Neuronal stem cell (in vitro differentiated cells): Measurements from ENCODE around the gene SCN5A.

Experiments used
- DNase-seq: peaks from one replicate; pipeline ENCODE4 v3.0.0-alpha.2; 2013; ENCODE audit warnings: low spot score
- H2AFZ ChIP-seq: one replicate; pipeline ENCODE4 v1.6.1; 2013; ENCODE audit warnings: mild to moderate bottlenecking, low read length, inconsistent platforms
- H2AK5ac ChIP-seq: 2 replicates; pipeline ENCODE4 v1.6.1; 2013; ENCODE audit warnings: low read depth, mild to moderate bottlenecking, inconsistent platforms, low read length, moderate library complexity, mixed read lengths
- H2BK120ac ChIP-seq: 2 replicates; pipeline ENCODE4 v1.6.1; 2013; ENCODE audit warnings: low read depth, mild to moderate bottlenecking, inconsistent platforms, low read length, moderate library complexity, mixed read lengths
- H2BK12ac ChIP-seq: one replicate; pipeline ENCODE4 v1.6.1; 2013; ENCODE audit warnings: low read length, inconsistent platforms
- H2BK15ac ChIP-seq: 2 replicates; pipeline ENCODE4 v1.6.1; 2013; ENCODE audit warnings: mild to moderate bottlenecking, low read length, inconsistent platforms, mixed read lengths
- H2BK5ac ChIP-seq: one replicate; pipeline ENCODE4 v1.6.1; 2013; ENCODE audit warnings: inconsistent platforms, mild to moderate bottlenecking, low read length, moderate library complexity
- H3K14ac ChIP-seq: one replicate; pipeline ENCODE4 v1.6.1; 2013; ENCODE audit warnings: low read length, inconsistent platforms
- H3K18ac ChIP-seq: 2 replicates; pipeline ENCODE4 v1.6.1; 2013; ENCODE audit warnings: low read length, inconsistent platforms
- H3K23ac ChIP-seq: 2 replicates; pipeline ENCODE4 v1.6.1; 2013; ENCODE audit warnings: low read depth, mild to moderate bottlenecking, mixed read lengths, low read length, inconsistent platforms; ENCODE audit not compliant: poor library complexity
- H3K27ac ChIP-seq: replicated peaks from 3 replicates; pipeline ENCODE4 v1.5.1; 2013; ENCODE audit warnings: low read length, inconsistent platforms
- H3K27me3 ChIP-seq, 3 experiments: 2 replicates each; pipeline ENCODE4 v1.6.1; 2013; ENCODE audit warnings: low read length in 3 of 3, mild to moderate bottlenecking in 2 of 3, inconsistent platforms in 1 of 3, low read depth in 1 of 3, mixed read lengths in 1 of 3, moderate library complexity in 1 of 3; ENCODE audit not compliant: control insufficient read depth in 3 of 3, insufficient read depth in 3 of 3
- H3K36me3 ChIP-seq, 2 donors: replicated peaks in 1 of 2; 2 replicates each; pipeline ENCODE4 v1.6.1; 2013; ENCODE audit warnings: low read length in 2 of 2; ENCODE audit not compliant: control insufficient read depth in 2 of 2, insufficient read depth in 2 of 2
- H3K4ac ChIP-seq: 2 replicates; pipeline ENCODE4 v1.6.1; 2013; ENCODE audit warnings: inconsistent platforms, mild to moderate bottlenecking, low read length, moderate library complexity
- H3K4me1 ChIP-seq, 2 donors: 1 replicate in 1 of 2; 2 replicates in 1 of 2; pipeline ENCODE4 v1.6.1; 2013; ENCODE audit warnings: low read length in 2 of 2, low read depth in 1 of 2; ENCODE audit not compliant: control insufficient read depth in 2 of 2, insufficient read depth in 1 of 2
- H3K4me2 ChIP-seq: one replicate; pipeline ENCODE4 v1.6.1; 2013; ENCODE audit warnings: mild to moderate bottlenecking, low read length, inconsistent platforms; ENCODE audit not compliant: insufficient read depth, poor library complexity, severe bottlenecking
- H3K4me3 ChIP-seq, 2 donors: 2 replicates each; pipeline ENCODE4 v1.5.1; 2013; ENCODE audit warnings: low read length in 2 of 2, mild to moderate bottlenecking in 2 of 2, inconsistent platforms in 1 of 2, moderate library complexity in 1 of 2
- H3K79me1 ChIP-seq: one replicate; pipeline ENCODE4 v1.6.1; 2013; ENCODE audit warnings: low read depth, mild to moderate bottlenecking, inconsistent platforms, low read length, moderate library complexity
- H3K9ac ChIP-seq: one replicate; pipeline ENCODE4 v1.6.1; 2013; ENCODE audit warnings: mild to moderate bottlenecking, low read depth, low read length, inconsistent platforms; ENCODE audit not compliant: poor library complexity
- H3K9me3 ChIP-seq, 2 donors: replicated peaks in 1 of 2; 2 replicates each; pipeline versions ENCODE3 to v1.6.1; 2013; ENCODE audit warnings: low read length in 2 of 2, mild to moderate bottlenecking in 2 of 2, inconsistent platforms in 1 of 2, low read depth in 1 of 2, mixed read lengths in 1 of 2, moderate library complexity in 1 of 2; ENCODE audit not compliant: control insufficient read depth in 2 of 2, insufficient read depth in 1 of 2
- H4K8ac ChIP-seq: one replicate; pipeline ENCODE4 v1.6.1; 2013; ENCODE audit warnings: low read depth, mild to moderate bottlenecking, inconsistent platforms, low read length, moderate library complexity
- H4K91ac ChIP-seq: one replicate; pipeline ENCODE4 v1.6.1; 2013; ENCODE audit warnings: low read length, low read depth, mild to moderate bottlenecking, inconsistent platforms; ENCODE audit not compliant: poor library complexity
- WGBS, 2 donors: extraction: QIAGEN DNeasy Blood & Tissue Kit; methylation state at CpG; one replicate each; pipeline ENCODE4 v1.1.7; 2013; ENCODE audit warnings: missing lambda C conversion rate in 2 of 2, mixed read lengths in 1 of 2; ENCODE audit not compliant: insufficient read length in 2 of 2, insufficient replicate concordance in 1 of 2; ENCODE audit errors: extremely low coverage in 2 of 2; 5-methylcytosine and 5-hydroxymethylcytosine counted together

The SCN5A gene

DNA sequence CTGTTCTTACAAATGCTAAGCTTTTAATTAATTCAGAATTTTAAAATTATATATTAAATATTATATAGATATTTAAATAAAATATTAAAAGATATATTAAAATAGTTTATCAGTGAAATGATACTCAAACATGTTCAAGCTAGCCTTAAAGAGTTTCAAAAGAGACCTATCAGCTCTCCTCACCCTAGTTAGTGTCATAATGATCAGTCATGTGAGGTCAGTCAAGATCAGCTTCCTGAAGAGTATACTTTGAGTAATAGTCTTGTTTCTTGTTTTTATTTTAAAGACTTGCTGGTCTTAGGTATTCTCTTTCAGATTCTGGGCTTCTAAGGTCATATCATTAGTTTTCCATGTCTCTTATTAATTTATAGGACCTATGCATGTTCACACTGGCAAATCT is 138.9 kb downstream of the SCN5A start:
- Histone ChIP-seq H3K4me1 (no peaks in the 10 kb centered on the region), H3K18ac (no peak overlapping the region), H3K4ac (no peak overlapping the region), H3K27ac (no peak overlapping the region), H3K14ac (no peak overlapping the region), H4K91ac (no peak overlapping the region), H2AFZ (no peak overlapping the region), H3K27me3 (no peaks in the 10 kb centered on the region), H3K4me2 (no peak overlapping the region), H3K9me3 (no peaks in the 10 kb centered on the region), H4K8ac (no peak overlapping the region), H2BK12ac (no peak overlapping the region), H2AK5ac (no peak overlapping the region), H3K36me3 (peaks cover 9 to 92% of the 10 kb centered on the region in 2 donors), H3K9ac (no peak overlapping the region), H3K4me3 (no peak overlapping the region), H3K23ac (no peak overlapping the region), H2BK15ac (no peak overlapping the region), H2BK120ac (no peak overlapping the region), H3K79me1 (no peaks in the 10 kb centered on the region), H2BK5ac (no peak overlapping the region)
- no peak for DNase-seq

DNA sequence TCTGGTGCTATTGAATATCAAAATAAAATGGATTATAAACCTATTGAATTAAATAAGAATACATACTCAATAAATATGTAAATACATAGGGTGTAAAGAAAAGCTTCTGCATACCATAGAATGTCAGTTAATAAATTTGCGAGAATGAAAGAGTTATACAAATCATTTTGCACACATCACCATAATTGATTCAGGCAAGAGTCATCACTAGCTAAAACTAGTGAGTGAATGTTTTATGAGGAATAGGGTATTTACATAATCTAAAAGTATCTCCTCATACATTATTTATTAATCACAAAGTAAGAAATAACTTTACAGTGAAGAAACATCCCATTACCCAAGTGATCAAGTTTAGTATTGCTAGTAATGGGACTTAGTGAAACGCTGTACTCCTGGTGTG is 139.8 kb downstream of the SCN5A start:
- Histone ChIP-seq H3K23ac (no peak overlapping the region), H3K9me3 (no peaks in the 10 kb centered on the region), H3K14ac (no peak overlapping the region), H2BK12ac (no peak overlapping the region), H4K8ac (no peak overlapping the region), H3K4me1 (no peaks in the 10 kb centered on the region), H2BK15ac (no peak overlapping the region), H4K91ac (no peak overlapping the region), H2AK5ac (no peak overlapping the region), H3K4me2 (no peak overlapping the region), H3K18ac (no peak overlapping the region), H2AFZ (no peak overlapping the region), H3K4me3 (no peak overlapping the region), H3K9ac (no peak overlapping the region), H2BK120ac (no peak overlapping the region), H2BK5ac (no peak overlapping the region), H3K79me1 (no peaks in the 10 kb centered on the region), H3K27ac (no peak overlapping the region), H3K4ac (no peak overlapping the region), H3K27me3 (no peaks in the 10 kb centered on the region), H3K36me3 (peaks cover 7 to 94% of the 10 kb centered on the region in 2 donors)
- no CpG with 5 or more reads among the region's 2 CpGs for WGBS, 2 donors
- DNase-seq = no peak

- Histone ChIP-seq H3K27me3 (no peaks in the 10 kb centered on the region), H2BK5ac (no peak overlapping the region), H2BK120ac (no peak overlapping the region), H4K8ac (no peak overlapping the region), H2BK15ac (no peak overlapping the region), H4K91ac (no peak overlapping the region), H3K9me3 (no peaks in the 10 kb centered on the region), H3K4me2 (no peak overlapping the region), H2AFZ (no peak overlapping the region), H3K4me3 (no peak overlapping the region), H3K23ac (no peak overlapping the region), H2BK12ac (no peak overlapping the region), H3K4me1 (no peaks in the 10 kb centered on the region), H3K14ac (no peak overlapping the region), H3K79me1 (no peaks in the 10 kb centered on the region), H3K4ac (no peak overlapping the region), H3K36me3 (peaks cover 4 to 97% of the 10 kb centered on the region in 2 donors), H3K9ac (no peak overlapping the region), H3K27ac (no peak overlapping the region), H2AK5ac (no peak overlapping the region), H3K18ac (no peak overlapping the region)
- WGBS, 2 donors = no CpG with 5 or more reads among the region's 2 CpGs
- DNase-seq = no peak
These were observed 142.4 kb downstream of the SCN5A start for GRCh38 chr3:38507120-38507519.

DNA sequence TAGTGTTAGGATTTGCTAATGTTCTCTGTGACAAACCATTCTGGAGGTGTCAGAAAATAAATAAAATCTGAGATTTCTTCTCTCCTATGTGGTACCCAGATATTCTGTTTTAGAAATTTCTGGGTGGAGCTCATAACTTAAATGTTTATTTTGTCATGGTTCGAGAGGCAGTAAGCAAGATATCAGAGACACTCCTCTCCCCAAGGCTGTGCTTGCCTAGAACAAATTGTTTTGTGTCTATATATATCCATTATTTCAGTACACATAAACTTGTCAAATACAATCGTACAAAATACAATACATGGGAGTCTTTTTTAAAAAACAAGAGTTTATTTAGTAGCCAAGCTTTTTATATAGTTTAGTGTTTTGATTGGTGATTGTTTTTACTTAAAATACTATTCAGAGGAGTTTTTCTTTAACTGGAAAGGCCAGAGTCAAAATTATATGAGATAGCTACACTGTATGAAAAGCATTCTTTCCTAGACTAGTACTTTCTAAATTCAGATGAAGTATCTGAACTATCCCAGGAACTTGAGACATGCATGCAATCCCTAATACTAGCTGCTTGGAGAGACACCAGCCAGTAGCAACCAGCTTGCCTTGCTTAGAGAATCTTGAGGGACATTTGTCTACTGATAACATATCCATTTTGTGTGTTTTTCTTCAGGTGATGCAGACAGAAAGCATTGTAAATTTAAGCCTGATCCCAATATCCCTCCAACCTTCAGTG is 148.6 kb downstream of the SCN5A start:
- Histone ChIP-seq H3K36me3 (peaks cover 8 to 82% of the 10 kb centered on the region in 2 donors), H2BK12ac (no peak overlapping the region), H3K27me3 (no peaks in the 10 kb centered on the region), H3K14ac (no peak overlapping the region), H3K4me2 (no peak overlapping the region), H4K91ac (no peak overlapping the region), H3K18ac (no peak overlapping the region), H2BK5ac (no peak overlapping the region), H3K23ac (no peak overlapping the region), H3K79me1 (no peaks in the 10 kb centered on the region), H3K9ac (no peak overlapping the region), H4K8ac (no peak overlapping the region), H2BK15ac (no peak overlapping the region), H3K27ac (no peak overlapping the region), H3K9me3 (no peaks in the 10 kb centered on the region), H3K4me3 (no peak overlapping the region), H3K4me1 (peaks cover 0 to 6% of the 10 kb centered on the region in 2 donors), H2BK120ac (no peak overlapping the region), H3K4ac (no peak overlapping the region), H2AK5ac (no peak overlapping the region), H2AFZ (no peak overlapping the region)
- no peak for DNase-seq
- WGBS, 2 donors = no CpG with 5 or more reads among the region's 2 CpGs
